HS-27A (cell line): ENCODE measurements around the gene CD6.

Experiments used
- DNase-seq: peaks from one replicate; pipeline ENCODE4 v3.0.0-alpha.2; 2012; ENCODE audit warnings: low read depth, missing footprints

Gene CD6

DNA sequence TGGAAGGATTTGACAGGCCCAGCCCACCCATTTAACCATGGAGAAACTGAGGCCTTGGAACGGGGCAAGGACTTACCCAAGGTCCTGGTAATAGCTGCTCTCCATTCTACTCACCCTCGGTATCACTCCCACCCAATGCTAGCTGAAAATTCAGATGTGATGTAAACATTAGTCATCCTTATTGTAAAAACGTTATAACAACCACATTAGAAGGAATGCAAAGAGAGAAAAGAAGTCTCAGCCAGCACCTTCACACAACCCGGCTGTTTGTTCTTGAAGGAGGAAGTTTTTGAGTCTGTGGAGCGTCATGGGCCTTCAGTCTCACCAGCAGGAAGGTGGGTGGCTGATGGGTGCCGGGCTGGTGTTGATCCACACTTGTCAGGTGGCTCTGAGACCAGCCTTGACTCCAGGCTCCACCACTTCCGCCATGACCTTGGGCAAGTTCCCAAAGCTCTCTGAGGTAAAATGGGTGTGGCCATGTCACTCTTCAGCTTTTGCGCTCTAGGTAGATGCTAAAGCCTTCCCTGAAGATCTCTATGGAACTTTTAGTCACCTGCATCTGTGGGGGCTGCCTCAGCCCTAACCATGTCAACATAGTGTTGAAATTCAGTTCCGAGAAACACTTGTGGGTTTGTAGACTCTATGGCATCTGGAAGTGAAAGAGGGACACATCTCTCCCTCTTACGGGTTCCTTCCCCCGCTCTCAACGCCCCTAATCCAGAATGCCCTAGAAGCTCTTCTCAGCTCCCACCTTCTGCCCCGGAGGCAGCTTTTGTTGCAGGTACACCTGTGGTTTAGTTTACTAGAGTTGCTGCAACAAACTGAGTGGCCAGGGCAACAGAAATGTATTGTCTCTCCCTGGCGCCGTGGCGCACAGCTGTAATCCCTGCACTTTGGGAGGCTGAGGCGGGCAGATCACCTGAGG lies 14.8 kb downstream of the CD6 start:
- DNase-seq = no peak

DNA sequence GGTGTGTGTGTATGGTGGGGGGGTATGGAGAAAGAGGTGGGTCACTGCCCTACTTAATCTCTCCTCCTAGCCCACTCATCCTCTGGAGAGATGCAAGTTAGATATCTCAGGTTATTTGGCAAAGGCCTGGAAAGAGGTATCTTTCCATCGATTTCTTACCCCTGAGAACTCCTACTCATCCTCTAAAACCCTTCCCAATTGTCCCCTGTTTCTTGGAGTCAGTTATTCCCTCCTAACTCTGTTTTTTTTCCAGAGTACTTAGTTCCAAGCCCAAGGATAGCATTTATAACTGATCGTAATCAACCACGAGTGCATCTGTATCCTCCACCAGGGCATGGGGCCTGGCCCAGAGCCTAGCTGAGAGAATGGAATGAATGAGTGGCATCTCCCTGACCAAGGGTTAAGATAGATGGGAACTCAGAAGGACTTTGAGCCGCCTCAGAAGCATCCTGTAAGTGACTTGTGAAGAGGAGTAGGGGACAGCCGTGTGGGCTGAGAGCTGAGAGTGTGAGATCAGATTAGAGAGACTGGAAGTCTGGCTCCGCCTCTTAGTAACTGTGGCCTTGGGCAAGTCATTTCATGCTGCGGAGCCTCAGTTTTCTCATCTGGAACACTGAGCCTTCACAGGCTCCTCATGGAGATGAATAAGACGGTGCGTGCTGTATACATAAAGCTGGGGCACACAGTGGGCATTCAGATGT lies 16.2 kb downstream of the CD6 start:
- DNase-seq = no peak

DNA sequence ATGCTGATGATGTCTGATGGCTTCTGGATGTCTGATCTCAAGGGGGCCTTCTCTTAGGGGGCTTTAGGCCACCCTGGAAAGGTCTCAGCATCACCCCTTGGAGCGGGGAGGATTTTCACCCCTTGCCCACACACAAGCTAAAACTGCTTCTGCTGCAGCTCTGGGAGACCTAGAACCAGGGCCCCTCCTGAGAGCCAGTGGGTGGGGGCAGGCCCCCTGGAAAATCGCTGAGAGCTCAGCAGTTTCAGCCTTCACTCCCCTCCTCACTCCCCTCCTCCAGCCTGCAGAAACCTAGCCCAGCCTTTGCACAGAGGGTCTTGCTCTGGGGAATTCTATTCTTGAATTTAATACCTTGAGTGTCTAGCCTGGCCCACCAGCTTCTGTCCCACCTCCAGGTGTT lies 17.2 kb downstream of the CD6 start:
- DNase-seq = no peak

DNA sequence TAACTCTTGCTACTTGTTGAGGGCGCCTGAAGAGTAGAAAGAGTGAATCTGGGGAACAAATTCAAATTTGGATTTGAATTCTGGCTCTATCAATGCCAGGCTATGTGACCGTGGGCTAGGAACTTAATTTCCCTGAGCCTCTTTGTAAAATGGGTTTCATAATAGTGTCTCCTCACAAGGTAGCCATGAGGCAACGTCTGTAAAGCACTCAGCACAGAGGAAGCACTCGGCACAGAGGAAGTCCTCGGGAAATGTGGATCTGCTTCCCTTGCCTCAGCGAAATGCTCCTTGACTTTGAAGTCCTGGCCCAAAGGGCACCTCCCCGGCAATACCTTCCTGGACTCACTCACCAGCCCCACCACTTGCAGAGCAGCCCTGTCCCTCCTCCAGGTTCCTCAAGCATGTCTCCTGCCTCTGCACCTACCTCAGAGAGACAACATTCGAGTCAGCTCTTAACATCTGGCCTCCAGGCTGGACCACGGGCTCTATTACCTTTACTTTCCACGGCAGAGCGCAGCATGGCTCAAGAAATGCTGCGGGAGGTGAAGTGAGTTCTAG lies 17.7 kb downstream of the CD6 start:
- no peak for DNase-seq

DNA sequence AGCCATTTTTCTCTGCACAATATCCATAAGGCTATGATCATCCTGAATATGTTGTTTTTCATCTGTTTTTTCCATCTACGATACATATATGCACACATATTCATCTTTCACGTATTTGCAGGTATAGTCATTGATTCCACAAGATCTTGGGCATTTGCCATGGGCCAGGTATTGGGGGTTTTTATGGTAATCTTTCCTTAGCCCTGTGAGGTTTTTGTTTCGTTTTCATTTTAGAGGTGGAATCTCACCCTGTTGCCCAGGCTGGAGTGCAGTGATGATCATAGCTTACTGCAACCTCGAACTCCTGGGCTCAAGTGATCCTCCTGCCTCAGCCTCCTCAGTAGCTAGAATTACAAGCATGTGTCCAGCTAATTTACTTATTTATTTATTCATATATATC lies 20.0 kb downstream of the CD6 start:
- no peak for DNase-seq

DNA sequence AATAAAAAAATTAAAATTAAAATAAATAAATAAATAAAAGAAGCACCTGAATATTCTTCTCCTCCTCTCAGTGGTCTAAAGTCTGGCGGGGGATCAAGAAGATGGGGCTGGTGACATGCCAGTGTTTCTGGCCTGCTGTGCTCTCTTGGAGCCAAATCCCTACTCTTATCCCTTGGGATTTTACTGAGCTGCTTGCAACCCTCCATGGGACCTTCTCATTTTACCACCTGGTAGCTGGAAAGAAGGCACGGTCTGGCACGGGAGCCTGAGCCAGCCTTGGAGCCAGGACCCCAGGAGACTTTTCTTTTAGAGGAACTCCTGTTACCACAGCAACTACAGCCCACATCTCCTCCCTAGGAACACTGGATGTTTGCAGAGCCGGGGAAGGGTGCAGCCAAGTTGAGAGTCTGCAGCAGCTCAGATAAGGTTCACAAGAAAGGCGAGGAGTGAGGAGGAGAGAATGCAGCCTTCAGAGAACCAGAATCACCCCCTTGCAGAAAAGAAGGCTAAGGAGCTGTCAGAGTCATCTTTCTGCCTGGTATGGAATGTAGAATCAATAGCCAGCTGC lies 21.4 kb downstream of the CD6 start:
- no peak for DNase-seq

DNA sequence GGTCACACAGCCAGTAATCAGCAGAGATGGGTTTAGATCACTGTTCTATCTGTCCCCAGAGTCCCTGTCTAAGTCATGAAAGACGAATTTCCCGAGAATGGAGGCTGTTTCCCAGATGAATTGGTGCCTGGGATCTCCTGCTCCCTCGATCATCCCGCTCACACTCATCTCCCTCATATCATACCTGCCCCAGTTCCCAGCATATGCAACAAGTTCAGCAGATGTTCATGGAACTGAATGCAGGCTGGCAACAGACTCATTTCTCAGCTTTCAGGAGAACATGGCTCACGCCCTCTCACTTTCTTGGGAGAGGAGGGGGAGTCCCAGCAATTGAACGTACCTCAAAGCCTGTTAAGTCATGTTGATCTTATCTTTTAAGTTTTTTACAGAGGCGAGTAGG lies 22.1 kb downstream of the CD6 start:
- no peak for DNase-seq

DNA sequence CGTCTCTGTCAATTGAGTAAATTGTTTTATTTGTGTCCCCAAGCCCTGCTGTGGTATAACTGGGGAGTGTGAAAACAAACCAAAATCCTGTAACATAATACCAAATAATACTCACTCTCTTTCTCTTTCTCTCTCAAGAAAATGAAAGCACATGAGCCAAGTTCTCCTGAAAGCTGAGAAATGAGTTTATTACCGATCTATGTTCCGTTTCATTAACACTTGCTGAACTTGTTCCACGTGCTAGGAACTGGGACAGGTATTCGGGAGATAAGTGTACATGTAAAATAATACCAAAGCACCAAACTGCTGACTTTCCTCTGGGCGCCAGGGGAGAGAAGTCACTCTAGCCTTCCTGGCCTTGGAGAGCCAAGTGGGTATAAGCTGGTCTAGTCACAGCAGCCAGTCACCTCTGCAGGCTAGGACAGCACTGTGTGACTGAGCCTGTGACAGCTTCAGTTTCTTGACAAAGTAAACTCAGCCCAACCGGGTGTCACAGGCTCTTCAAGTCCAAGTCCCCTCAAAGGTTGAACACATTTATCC lies 23.1 kb downstream of the CD6 start:
- DNase-seq = no peak

DNA sequence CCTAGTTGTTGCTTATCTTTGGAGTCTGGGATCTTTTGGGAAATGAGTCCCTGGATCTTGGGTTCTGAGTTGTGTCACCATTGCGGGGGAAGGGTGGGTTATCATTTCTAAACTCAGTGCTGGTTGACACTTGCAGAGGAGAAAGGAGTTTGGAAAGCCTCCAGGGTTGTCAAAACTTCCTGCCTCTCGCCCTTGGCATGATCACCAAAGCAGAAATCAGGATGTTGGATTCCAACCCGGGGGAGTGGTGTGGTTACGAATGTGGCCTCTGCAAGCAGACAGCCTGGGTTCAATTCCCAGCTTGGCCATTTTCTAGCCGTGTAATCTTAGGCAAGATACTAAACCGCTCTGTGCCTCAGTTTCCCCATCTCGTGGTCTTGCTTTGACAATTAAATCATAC lies 24.3 kb downstream of the CD6 start:
- DNase-seq = no peak

DNA sequence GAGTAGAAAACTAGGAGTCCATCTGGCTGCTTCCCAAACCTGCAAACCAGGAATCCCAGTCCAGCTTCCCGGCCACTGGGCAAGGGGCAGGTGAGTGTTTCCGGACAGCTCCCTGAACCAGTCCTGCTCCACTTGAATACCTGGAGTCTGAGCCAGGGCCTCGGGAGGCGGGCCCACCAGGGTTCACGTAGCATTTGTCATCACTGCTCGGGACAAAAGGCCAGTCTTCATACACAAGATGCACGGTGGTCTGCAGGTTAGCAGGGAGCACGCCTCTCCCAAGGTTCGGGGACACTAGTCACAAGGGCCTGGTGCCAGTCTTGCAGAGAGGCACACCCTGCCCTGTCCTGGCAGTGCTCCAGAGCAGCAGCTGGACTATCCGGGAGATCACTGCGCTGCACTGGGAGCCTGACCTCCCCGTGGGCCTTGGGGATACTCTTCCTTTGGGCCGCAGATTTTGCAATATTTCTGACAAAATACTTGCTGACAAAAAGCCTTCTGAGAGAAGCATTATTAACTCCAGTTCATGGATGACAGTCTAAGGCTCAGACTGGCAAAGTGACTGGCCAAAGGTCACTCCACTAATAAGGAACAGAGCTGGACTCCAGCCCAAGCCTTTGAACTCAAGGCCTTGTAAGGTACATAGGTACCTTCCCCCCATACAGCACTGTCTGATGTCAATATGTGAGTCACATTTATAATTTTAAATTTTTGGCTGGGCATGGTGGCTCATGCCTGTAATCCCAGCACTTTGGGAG lies 25.1 kb downstream of the CD6 start:
- no peak for DNase-seq

DNA sequence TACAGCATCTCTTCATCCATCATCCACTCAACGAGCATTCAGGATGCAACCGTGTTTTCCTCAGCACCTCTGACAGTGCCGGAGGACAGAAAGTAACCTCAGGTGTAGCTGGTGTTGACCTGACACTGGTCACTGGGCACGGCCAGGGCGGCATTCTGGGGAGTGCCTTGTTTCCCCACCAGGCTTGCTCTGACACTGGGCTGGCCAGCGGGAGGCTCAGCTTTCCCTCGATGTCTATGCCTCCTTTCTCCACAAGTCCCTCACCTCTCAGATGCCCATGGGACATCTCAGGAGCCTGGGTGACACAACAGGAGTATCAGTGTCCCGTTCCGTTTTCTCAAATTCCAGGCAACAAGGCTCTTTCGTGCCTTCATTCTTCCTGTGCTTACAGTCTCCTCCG lies 28.9 kb downstream of the CD6 start:
- no peak for DNase-seq

DNA sequence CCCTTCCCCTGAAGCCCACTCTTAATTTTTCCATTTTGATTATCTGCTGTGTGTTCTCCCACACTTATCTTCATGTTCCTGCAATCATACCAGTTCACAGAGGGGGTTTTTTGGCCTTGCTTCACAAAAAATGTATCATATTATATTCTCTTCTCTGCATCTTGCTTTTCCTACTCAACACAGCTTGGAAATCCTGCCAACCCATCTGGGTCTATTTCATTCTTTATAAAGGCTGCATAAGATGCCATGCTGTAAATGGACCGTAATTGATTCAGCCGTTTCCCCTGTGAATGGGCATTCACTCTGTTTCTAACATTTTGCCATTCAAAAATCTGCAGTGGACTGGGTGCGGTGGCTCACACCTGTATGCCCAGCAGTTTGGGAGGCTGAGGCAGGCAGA lies 30.5 kb downstream of the CD6 start:
- DNase-seq = no peak

DNA sequence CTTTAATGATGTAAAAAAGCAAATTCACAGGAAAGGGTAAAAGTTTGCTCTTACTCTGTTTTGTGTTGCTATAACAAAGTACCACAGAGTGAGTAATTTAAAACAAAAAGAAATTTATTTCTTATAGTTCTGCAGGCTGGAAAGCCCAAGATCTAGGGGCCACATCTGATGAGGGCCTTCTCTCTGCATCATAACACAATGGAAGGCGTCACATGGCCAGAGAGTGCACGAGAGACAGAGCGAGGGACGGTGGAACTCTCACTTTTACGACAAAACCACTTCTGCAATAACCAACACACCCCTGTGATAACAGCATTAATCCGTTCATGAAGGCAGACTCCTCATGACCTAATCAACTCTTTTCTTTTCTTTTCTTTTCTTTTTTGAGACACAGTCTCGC lies 31.1 kb downstream of the CD6 start:
- no peak for DNase-seq

DNA sequence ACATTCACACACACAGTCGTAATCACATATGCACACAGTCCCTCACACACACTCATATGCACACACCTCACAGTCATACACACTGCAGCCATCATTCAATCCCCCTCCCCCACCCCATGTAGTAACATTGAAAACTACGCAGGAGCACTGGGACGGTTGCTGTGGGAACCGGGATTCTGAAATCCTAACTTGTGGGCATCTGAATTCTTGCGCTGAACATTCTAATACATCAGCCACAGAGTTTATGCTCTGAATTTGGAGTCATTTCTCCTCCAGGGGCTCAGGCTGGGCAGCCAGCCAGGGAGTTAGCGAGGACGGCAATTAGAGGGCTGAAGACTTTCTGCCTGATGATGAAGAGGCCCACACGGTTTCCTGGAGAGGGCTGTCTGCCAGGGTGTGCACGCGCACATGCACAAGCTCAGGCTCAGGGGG lies 32.7 kb downstream of the CD6 start:
- no peak for DNase-seq

DNA sequence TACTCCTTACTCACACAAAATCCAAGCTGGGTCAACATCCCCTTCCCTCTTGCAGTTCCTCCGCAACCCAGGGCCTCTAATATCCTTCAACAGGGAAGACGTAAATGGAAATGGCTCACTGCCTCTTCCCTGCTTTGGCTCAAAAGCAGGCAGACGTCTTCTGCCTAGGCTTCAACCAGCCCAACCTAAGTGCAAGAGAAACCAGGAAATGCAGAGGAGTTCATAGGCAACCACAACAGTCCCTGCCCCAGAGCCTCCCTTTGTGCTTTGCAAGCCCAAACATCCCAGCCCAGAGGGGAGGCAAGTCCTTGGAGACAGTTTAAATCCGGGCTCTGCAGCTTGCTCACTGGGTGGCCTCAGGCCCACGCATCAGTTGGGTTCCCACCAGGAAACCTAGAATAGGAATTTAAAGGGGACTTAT lies 33.3 kb downstream of the CD6 start:
- no peak for DNase-seq

DNA sequence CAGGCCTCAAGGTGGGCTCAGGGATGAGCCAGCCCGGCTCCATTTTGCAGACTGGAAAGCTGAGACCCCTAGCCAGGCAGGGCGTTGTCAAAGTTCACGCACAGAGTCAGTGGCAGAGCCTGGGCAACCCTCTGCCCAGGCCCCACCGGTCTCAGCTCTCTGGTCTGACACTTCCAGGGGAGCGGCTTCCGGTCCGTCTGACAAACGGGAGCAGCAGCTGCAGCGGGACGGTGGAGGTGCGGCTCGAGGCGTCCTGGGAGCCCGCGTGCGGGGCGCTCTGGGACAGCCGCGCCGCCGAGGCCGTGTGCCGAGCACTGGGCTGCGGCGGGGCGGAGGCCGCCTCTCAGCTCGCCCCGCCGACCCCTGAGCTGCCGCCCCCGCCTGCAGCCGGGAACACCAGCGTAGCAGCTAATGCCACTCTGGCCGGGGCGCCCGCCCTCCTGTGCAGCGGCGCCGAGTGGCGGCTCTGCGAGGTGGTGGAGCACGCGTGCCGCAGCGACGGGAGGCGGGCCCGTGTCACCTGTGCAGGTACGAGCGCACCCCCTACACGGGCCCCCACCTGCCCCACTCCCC lies 36.0 kb downstream of the CD6 start:
- no peak for DNase-seq

DNA sequence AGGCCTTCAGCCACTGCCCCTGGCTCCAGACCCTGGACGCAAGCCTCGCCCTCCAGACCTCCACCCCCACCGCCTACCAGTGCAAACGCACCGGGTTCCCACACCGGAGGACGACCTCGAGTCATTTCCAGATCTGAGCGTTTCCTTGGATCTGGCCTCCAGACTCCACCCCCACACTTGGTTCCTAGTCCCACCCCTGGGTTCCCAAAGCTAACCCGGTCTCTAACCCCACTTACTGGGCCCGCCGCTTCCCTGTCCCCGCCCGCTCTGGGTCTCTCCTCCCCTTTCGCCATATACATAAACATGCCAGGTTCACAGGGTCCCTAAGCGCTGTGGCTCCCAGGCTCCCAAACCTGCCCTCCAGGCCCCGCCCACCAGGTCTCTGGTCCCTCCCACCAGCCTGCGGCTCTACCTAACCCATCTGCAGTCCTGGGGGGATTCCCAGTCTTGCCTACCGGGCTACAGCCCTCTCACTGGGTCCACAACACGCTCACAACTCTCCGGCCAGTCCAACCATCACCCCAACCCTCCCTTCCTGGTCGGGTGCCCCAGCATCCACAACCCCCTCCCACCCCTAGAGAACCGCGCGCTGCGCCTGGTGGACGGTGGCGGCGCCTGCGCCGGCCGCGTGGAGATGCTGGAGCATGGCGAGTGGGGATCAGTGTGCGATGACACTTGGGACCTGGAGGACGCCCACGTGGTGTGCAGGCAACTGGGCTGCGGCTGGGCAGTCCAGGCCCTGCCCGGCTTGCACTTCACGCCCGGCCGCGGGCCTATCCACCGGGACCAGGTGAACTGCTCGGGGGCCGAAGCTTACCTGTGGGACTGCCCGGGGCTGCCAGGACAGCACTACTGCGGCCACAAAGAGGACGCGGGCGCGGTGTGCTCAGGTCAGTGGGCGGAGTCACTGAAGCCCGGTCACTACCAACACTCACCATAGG lies 36.7 kb downstream of the CD6 start:
- DNase-seq = no peak

DNA sequence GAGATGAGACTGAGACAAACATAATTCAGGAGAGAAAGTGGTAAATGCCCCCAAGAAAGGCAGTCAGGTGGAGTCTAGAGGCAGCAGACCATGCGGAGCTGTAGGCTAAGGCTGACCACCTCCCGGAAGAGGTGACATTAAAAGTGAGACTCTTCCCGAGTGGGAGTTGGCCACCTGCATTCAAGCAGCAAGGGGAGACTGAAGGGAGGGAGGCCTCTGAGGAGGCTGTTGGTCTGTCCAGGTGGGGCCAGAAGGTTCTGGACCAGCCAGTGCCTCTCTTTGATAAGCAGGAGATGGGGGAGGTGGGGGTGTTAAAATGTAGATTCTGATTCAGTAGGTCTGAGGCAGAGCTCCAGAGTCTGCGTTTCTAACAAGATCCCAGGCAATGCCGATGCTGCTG lies 37.5 kb downstream of the CD6 start:
- DNase-seq = no peak

DNA sequence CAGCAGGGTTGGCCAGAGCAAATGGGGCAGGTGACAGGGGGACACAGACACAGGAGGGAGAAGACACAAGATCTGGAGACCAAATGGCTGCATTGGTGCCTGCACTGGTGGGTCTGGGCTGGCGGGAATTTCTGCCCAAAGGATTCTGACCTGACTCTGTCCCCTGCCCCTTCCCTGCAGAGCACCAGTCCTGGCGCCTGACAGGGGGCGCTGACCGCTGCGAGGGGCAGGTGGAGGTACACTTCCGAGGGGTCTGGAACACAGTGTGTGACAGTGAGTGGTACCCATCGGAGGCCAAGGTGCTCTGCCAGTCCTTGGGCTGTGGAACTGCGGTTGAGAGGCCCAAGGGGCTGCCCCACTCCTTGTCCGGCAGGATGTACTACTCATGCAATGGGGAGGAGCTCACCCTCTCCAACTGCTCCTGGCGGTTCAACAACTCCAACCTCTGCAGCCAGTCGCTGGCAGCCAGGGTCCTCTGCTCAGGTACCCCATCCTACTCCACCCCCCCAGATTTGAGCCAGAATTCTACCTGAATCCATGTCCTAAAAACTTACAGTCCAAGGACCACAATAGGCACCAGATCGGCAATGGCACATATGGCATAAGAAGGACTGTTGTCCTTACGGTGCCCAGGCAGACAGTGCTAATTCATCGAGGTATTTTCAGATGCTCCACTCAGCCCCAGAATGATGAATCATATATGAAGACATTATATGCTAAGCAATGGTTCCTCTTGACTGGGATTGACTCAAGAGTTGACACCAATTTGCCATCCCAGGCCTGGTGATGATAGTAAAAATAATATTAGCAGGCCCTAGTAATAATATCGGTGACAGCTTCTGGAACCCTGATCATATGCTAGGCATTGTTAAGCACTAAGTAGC lies 38.2 kb downstream of the CD6 start:
- DNase-seq = no peak
